Endothelial cell of umbilical vein (primary cell): ENCODE measurements around the gene CCDC57. TPM values are rescaled to one million over a fixed set of nuclear protein-coding genes. Genes with fewer than 3 reads are reported as not detected.
"Not testable (repeated sequence)": the region's sequence is repeated elsewhere in the genome, so short reads cannot be mapped to it uniquely, and the experiment has no call there.

Experiments
- BruUV-seq: library from RNA; stranded (reverse); fragments of 400-500 nt; replicated peaks from 2 replicates; lab custom pipeline; 2021; lab: Mats Ljungman, UMichigan
- CTCF ChIA-PET: fragments of 300-600, 350-600 bp; sonication (Branson Sonifier 250); formaldehyde crosslinking; loops from one replicate; lab custom pipeline; 2021; ENCODE audit warnings: antibody characterized with exemption, inconsistent platforms; lab: Charles Lee
- POLR2A ChIA-PET: fragments of 300-600, 350-600 bp; sonication (Branson Sonifier 250); formaldehyde crosslinking; loops from one replicate; lab custom pipeline; 2021; ENCODE audit warnings: antibody characterized with exemption, inconsistent platforms; lab: Charles Lee
- DNase-seq: peaks from one replicate; pipeline ENCODE4 v3.0.0-alpha.2; 2011; ENCODE audit warnings: low read depth, low spot score
- FAIRE-seq: peaks from 2 replicates; lab custom pipeline; 2011; peaks lifted over from hg19 to GRCh38; lab: Jason Lieb, UNC
- H2AFZ ChIP-seq: 2 replicates; pipeline ENCODE4 v1.6.0; 2012; ENCODE audit warnings: low read depth, low read length, control low read depth, inconsistent platforms
- H3K27ac ChIP-seq: 2 replicates; pipeline ENCODE4 v1.5.1; 2011; ENCODE audit warnings: low read depth, mild to moderate bottlenecking, control low read depth, low read length, moderate library complexity; ENCODE audit not compliant: insufficient read depth
- H3K27me3 ChIP-seq, 2 experiments: 2 replicates each; pipeline versions ENCODE4 v1.6.0 to v1.6.1; 2011; ENCODE audit warnings: low read length in 2 of 2, mixed read lengths in 1 of 2; ENCODE audit not compliant: control insufficient read depth in 2 of 2, insufficient read depth in 2 of 2
- H3K36me3 ChIP-seq, 2 experiments: 2 replicates in 1 of 2; 3 replicates in 1 of 2; pipeline ENCODE4 v1.5.1; 2011; ENCODE audit warnings: low read length in 2 of 2, mild to moderate bottlenecking in 1 of 2, moderate library complexity in 1 of 2; ENCODE audit not compliant: control insufficient read depth in 2 of 2, insufficient read depth in 2 of 2; ENCODE audit errors: extremely low read depth in 1 of 2
- H3K4me1 ChIP-seq: 3 replicates; pipeline ENCODE4 v1.5.1; 2011; ENCODE audit warnings: mild to moderate bottlenecking, low read length; ENCODE audit not compliant: control insufficient read depth, insufficient read depth; ENCODE audit errors: extremely low read depth
- H3K4me2 ChIP-seq: 2 replicates; pipeline ENCODE4 v1.6.1; 2011; ENCODE audit warnings: low read length, control low read depth, mixed read lengths; ENCODE audit not compliant: insufficient read depth
- H3K4me3 ChIP-seq, 3 experiments: fragments of 200-600 bp in 1 of 3; sonication (generic), shearing (Covaris generic) in 1 of 3; replicated peaks in 1 of 3; 2 replicates each; pipeline ENCODE4 v1.5.1; 2011 to 2016; ENCODE audit warnings: control low read depth in 3 of 3, low read length in 3 of 3, mild to moderate bottlenecking in 2 of 3, inconsistent platforms in 1 of 3, low read depth in 1 of 3, moderate library complexity in 1 of 3; ENCODE audit not compliant: insufficient read depth in 1 of 3
- H3K79me2 ChIP-seq: 2 replicates; pipeline ENCODE4 v1.6.0; 2012; ENCODE audit warnings: low read length, inconsistent platforms; ENCODE audit not compliant: control insufficient read depth, insufficient read depth
- H3K9ac ChIP-seq: replicated peaks from 2 replicates; pipeline ENCODE3; 2011; ENCODE audit warnings: low read length, control low read depth; ENCODE audit not compliant: insufficient read depth; ENCODE audit errors: extremely low read depth
- H3K9me1 ChIP-seq: replicated peaks from 3 replicates; pipeline ENCODE4 v1.6.0; 2011; ENCODE audit warnings: mild to moderate bottlenecking, low read length; ENCODE audit not compliant: control insufficient read depth, insufficient read depth; ENCODE audit errors: extremely low read depth
- H3K9me3 ChIP-seq: replicated peaks from 2 replicates; pipeline ENCODE4 v1.5.1; 2012; ENCODE audit warnings: low read length, inconsistent platforms; ENCODE audit not compliant: control insufficient read depth, insufficient read depth
- H4K20me1 ChIP-seq: replicated peaks from 2 replicates; pipeline ENCODE3; 2011; ENCODE audit warnings: mild to moderate bottlenecking, low read length; ENCODE audit not compliant: control insufficient read depth, insufficient read depth; ENCODE audit errors: extremely low read depth
- CTCF ChIP-seq, 2 donors: IDR thresholded peaks; 1 replicate in 1 of 2; 2 replicates in 1 of 2; pipeline ENCODE4 v1.5.1; 2011; ENCODE audit warnings: low read length in 2 of 2, mild to moderate bottlenecking in 2 of 2, moderate library complexity in 2 of 2, control low read depth in 1 of 2, inconsistent platforms in 1 of 2, low read depth in 1 of 2; ENCODE audit not compliant: insufficient read depth in 1 of 2; ENCODE audit errors: extremely low read depth in 1 of 2
- EZH2 ChIP-seq: IDR thresholded peaks from 2 replicates; pipeline ENCODE4 v1.6.1; 2012; ENCODE audit warnings: borderline replicate concordance, low read depth, mild to moderate bottlenecking, moderate library complexity, low read length, inconsistent platforms; ENCODE audit not compliant: severe bottlenecking
- FOS ChIP-seq: IDR thresholded peaks from 2 replicates; pipeline ENCODE4 v1.6.1; 2011; ENCODE audit warnings: mild to moderate bottlenecking, low read length, moderate library complexity, borderline replicate concordance; ENCODE audit not compliant: insufficient read depth
- GATA2 ChIP-seq: IDR thresholded peaks from 2 replicates; pipeline ENCODE4 v1.7.0; 2011; ENCODE audit warnings: low read depth, mild to moderate bottlenecking, moderate library complexity, mixed read lengths, low read length; ENCODE audit not compliant: insufficient read length, insufficient read depth
- JUN ChIP-seq: IDR thresholded peaks from 2 replicates; pipeline ENCODE4 v1.6.1; 2011; ENCODE audit warnings: borderline replicate concordance, low read depth; ENCODE audit not compliant: insufficient read length, insufficient read depth
- MAX ChIP-seq: IDR thresholded peaks from 2 replicates; pipeline ENCODE4 v1.6.1; 2011; ENCODE audit not compliant: insufficient read depth, insufficient read length
- MYC ChIP-seq: IDR thresholded peaks from one replicate; pipeline ENCODE4 v1.6.1; 2011; ENCODE audit warnings: mild to moderate bottlenecking, low read depth, low read length
- POLR2A ChIP-seq: IDR thresholded peaks from 2 replicates; pipeline ENCODE4 v1.6.1; 2012; ENCODE audit warnings: low read depth, mild to moderate bottlenecking, control low read depth, low read length
- POLR2AphosphoS5 ChIP-seq: IDR thresholded peaks from 2 replicates; pipeline ENCODE4 v1.6.1; 2012; ENCODE audit warnings: low read depth, mild to moderate bottlenecking, control low read depth, low read length, moderate library complexity; ENCODE audit not compliant: insufficient read depth
- dilution Hi-C: fragments of 300-500 bp; cut with MboI; formaldehyde crosslinking; loops from one replicate; pipeline ENCODE4 v1.15.0; 2019; ENCODE audit warnings: low sequenced_read_pairs; ENCODE audit not compliant: extremely low pct_ligation_motif_present
- intact Hi-C: fragments of 100-400 bp; cut with micrococcal nuclease; formaldehyde crosslinking; loops from one replicate; pipeline ENCODE4 v1.10.0; 2022
- polyA plus RNA-seq, 4 experiments: library from polyadenylated mRNA; depleted of rRNA in 3 of 4; stranded (reverse) in 3 of 4; unstranded in 1 of 4; fragments of >200 nt; gene quantifications; 2 replicates each; pipeline versions ENCODE4 v1.2.1 to v1.2.3, GENCODE V29; 2011 to 2012; ENCODE audit warnings: missing spikeins in 1 of 4
- total RNA-seq: library from RNA; stranded (reverse); gene quantifications from 2 replicates; pipeline ENCODE4 v1.2.3, GENCODE V29; 2021

Gene CCDC57
- total and polyA plus RNA-seq, 2 donors (not counting 3 experiments of a cell fraction or from before 2014, with no cell fraction given): 18.6 to 31.6 TPM

DNA sequence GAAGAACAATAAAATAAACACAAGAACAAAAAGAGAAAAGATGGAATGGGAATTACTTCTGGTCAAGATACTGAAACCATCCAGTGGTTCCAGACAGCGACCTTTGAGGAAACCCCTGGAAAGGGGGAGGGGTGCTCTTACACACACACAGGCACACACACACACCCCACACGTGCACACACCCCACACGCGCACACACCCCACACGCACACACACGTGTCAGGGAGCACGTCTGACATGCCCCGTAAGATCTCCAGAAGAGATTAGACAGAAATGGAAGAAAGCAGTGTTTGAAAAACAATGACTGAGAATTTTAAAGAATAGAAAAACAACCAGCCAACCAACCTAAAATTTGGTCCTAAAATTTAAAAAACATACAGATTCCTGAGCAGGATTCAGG, 69.3 kb downstream of the CCDC57 start:
- Histone ChIP-seq H3K27me3 (no peaks in the 10 kb centered on the region), H3K27ac (no peak overlapping the region), H3K79me2 (no peaks in the 10 kb centered on the region), H3K4me2 (no peak overlapping the region), H3K9me1 (no peaks in the 10 kb centered on the region), H3K4me1 (no peaks in the 10 kb centered on the region), H3K36me3 (no peaks in the 10 kb centered on the region), H2AFZ (no peak overlapping the region), H3K9me3 (no peaks in the 10 kb centered on the region), H3K9ac (no peak overlapping the region), H3K4me3 (no peak overlapping the region), H4K20me1 (no peaks in the 10 kb centered on the region)
- DNase-seq (no peak), FAIRE-seq (no peak)
- CTCF ChIA-PET: interaction anchor here (1.1 to 1.7 kb wide), 2 partner anchors 11 to 112 kb away, joined by 3 to 5 read pairs; partner anchors contain the start of gene RAC3
- dilution Hi-C loops (no loop called here), intact Hi-C loops (no loop called here)
- no peak for TF ChIP-seq POLR2AphosphoS5
- no peak for TF ChIP-seq MAX
- no peak for TF ChIP-seq FOS
- no peak for TF ChIP-seq GATA2
- TF ChIP-seq CTCF (IDR thresholded peaks at IDR 0.05; ENCODE audit: extremely low read depth in 1 of 2, insufficient read depth in 1 of 2, low read depth in 1 of 2, low read length in 2 of 2): no peak
- no peak for TF ChIP-seq POLR2A
- no peak for TF ChIP-seq EZH2
- TF ChIP-seq MYC: no peak
- no peak for TF ChIP-seq JUN
- POLR2A ChIA-PET: no interaction called here
- BruUV-seq: no TSS peak

DNA sequence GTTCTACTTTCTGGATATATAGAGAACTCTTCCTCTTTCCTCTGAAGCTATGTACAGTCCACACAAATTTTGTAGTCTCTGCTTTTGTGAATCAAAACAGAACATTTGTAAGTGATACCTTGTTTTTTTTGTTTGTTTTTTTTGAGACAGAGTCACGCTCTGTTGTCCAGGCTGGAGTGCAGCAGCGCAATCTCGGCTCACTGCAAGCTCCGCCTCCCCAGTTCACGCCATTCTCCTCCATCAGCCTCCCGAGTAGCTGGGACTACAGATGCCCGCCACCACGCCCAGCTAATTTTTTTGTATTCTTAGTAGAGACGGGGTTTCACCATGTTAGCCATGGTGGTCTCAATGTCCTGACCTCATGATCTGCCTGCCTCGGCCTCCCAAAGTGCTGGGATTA, 72.7 kb downstream of the CCDC57 start:
- CTCF ChIA-PET: interaction anchor here (1.0 kb wide), 1 partner anchor 14 kb away, joined by 3 read pairs; no protein-coding TSS in a partner anchor
- dilution Hi-C loops, FAIRE-seq, H3K36me3 ChIP-seq, H3K27me3 ChIP-seq, BruUV-seq, H3K4me1 ChIP-seq, H3K4me3 ChIP-seq, POLR2A ChIA-PET, DNase-seq, intact Hi-C loops, H2AFZ ChIP-seq, H3K27ac ChIP-seq, H3K4me2 ChIP-seq, H4K20me1 ChIP-seq, H3K9me1 ChIP-seq, H3K79me2 ChIP-seq, H3K9ac ChIP-seq, H3K9me3 ChIP-seq: not testable (repeated sequence)
